Nephron progenitor cell (in vitro differentiated cells): Measurements from ENCODE around the gene DPPA5.
"Not testable (repeated sequence)": the region's sequence is repeated elsewhere in the genome, so short reads cannot be mapped to it uniquely, and the experiment has no call there.

Experiments used
- DNase-seq: peaks from one replicate; pipeline ENCODE4 v3.0.0; 2021
- H3K27ac Mint-ChIP-seq: 2 replicates; pipeline ENCODE4 v1.8.0; 2021; ENCODE audit warnings: mild to moderate bottlenecking, moderate library complexity, mixed read lengths
- H3K27me3 Mint-ChIP-seq: 2 replicates; pipeline ENCODE4 v1.8.0; 2021; ENCODE audit warnings: mild to moderate bottlenecking, low read depth, mixed read lengths; ENCODE audit not compliant: poor library complexity
- H3K36me3 Mint-ChIP-seq: 2 replicates; pipeline ENCODE4 v1.8.0; 2021; ENCODE audit warnings: low read depth, mixed read lengths
- H3K4me1 Mint-ChIP-seq: 2 replicates; pipeline ENCODE4 v1.8.0; 2021; ENCODE audit warnings: mixed read lengths
- H3K4me3 Mint-ChIP-seq: 2 replicates; pipeline ENCODE4 v1.8.0; 2021; ENCODE audit warnings: mild to moderate bottlenecking, moderate library complexity, mixed read lengths
- H3K9me3 Mint-ChIP-seq: 2 replicates; pipeline ENCODE4 v1.8.0; 2021; ENCODE audit warnings: mild to moderate bottlenecking, moderate library complexity, mixed read lengths
- TF ChIP-seq, protein P1 (sequence below): fragments of 200-600 bp; sonication (generic); IDR thresholded peaks from 2 replicates; pipeline ENCODE4 v1.5.0; 2021; ENCODE audit warnings: antibody characterized with exemption

Gene DPPA5

DNA sequence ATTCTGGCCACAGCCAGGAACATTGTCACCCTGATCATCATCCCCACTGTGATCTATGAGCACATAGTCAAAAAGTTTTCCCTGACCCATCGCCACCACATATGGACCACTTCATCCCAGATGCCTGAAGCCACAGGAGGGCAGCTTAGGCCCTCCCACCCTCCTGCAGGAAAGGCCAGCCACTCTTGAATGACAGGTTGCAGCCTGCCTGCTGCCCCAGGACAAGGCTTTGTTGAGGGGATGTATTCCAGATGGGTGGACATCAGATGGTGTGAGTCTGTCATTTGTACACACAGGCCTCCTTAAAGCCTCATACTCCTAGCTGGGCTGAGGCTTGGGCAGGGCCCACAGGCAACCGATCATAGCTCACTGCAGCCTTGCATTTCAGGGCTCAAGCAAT, 30.8 kb downstream of the DPPA5 start:
- TF ChIP-seq, protein P1, sequence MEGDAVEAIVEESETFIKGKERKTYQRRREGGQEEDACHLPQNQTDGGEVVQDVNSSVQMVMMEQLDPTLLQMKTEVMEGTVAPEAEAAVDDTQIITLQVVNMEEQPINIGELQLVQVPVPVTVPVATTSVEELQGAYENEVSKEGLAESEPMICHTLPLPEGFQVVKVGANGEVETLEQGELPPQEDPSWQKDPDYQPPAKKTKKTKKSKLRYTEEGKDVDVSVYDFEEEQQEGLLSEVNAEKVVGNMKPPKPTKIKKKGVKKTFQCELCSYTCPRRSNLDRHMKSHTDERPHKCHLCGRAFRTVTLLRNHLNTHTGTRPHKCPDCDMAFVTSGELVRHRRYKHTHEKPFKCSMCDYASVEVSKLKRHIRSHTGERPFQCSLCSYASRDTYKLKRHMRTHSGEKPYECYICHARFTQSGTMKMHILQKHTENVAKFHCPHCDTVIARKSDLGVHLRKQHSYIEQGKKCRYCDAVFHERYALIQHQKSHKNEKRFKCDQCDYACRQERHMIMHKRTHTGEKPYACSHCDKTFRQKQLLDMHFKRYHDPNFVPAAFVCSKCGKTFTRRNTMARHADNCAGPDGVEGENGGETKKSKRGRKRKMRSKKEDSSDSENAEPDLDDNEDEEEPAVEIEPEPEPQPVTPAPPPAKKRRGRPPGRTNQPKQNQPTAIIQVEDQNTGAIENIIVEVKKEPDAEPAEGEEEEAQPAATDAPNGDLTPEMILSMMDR = no peak
- Mint-ChIP-seq H3K4me1 (peaks cover 6% of the 10 kb centered on the region), H3K27ac (no peak overlapping the region), H3K27me3 (no peaks in the 10 kb centered on the region), H3K9me3 (peaks cover 21% of the 10 kb centered on the region), H3K4me3 (no peak overlapping the region), H3K36me3 (peaks cover 1% of the 10 kb centered on the region)
- DNase-seq = no peak

- peaks cover 6% of the 10 kb centered on the region for H3K27me3 Mint-ChIP-seq
- no peak for DNase-seq
- no peak overlapping the region for H3K27ac Mint-ChIP-seq
- no peak overlapping the region for H3K4me3 Mint-ChIP-seq
- H3K4me1 Mint-ChIP-seq = peaks cover 10% of the 10 kb centered on the region
- peaks cover 81% of the 10 kb centered on the region for H3K9me3 Mint-ChIP-seq
- H3K36me3 Mint-ChIP-seq = peaks cover 39% of the 10 kb centered on the region
- TF ChIP-seq, protein P1 = no peak
Observed at GRCh38 chr6:73314577-73315492, 39.2 kb downstream of the DPPA5 start.

- not testable (repeated sequence) for DNase-seq, H3K27ac Mint-ChIP-seq
- H3K4me1 Mint-ChIP-seq = peaks cover 35% of the 10 kb centered on the region
Observed at GRCh38 chr6:73310503-73310845, 43.6 kb downstream of the DPPA5 start.

GRCh38 chr6:73309785-73310502, 44.1 kb downstream of the DPPA5 start:
- H3K9me3 Mint-ChIP-seq = peaks cover 52% of the 10 kb centered on the region
- H3K36me3 Mint-ChIP-seq = peaks cover 46% of the 10 kb centered on the region
- H3K4me1 Mint-ChIP-seq = peaks cover 35% of the 10 kb centered on the region
- peak overlapping the region; percentile 94 for H3K27ac Mint-ChIP-seq
- H3K4me3 Mint-ChIP-seq = peak overlapping the region; percentile 96
- peak; percentile 63 for DNase-seq
- TF ChIP-seq, protein P1 = peak; percentile 35
- peaks cover 6% of the 10 kb centered on the region for H3K27me3 Mint-ChIP-seq

More at GRCh38 chr6:73310503-73310845, 43.6 kb downstream of the DPPA5 start:
- peak overlapping the region; percentile 96 for H3K4me3 Mint-ChIP-seq
- not testable (repeated sequence) for H3K27me3 Mint-ChIP-seq
- peaks cover 49% of the 10 kb centered on the region for H3K36me3 Mint-ChIP-seq
- H3K9me3 Mint-ChIP-seq = peaks cover 57% of the 10 kb centered on the region

GRCh38 chr6:73309535-73309784, 44.6 kb downstream of the DPPA5 start:
- Mint-ChIP-seq H3K4me1 (peaks cover 35% of the 10 kb centered on the region), H3K4me3 (peak overlapping the region; percentile 96), H3K36me3 (peaks cover 46% of the 10 kb centered on the region), H3K27ac (peak overlapping the region; percentile 94), H3K27me3 (peaks cover 6% of the 10 kb centered on the region), H3K9me3 (peaks cover 52% of the 10 kb centered on the region)
- TF ChIP-seq, protein P1 = no peak
- DNase-seq = no peak

GRCh38 chr6:73308712-73309534, 45.2 kb downstream of the DPPA5 start:
- TF ChIP-seq, protein P1 = no peak
- H3K9me3 Mint-ChIP-seq = peaks cover 49% of the 10 kb centered on the region
- peak overlapping the region; percentile 94 for H3K27ac Mint-ChIP-seq
- peak overlapping the region; percentile 96 for H3K4me3 Mint-ChIP-seq
- peaks cover 35% of the 10 kb centered on the region for H3K4me1 Mint-ChIP-seq
- H3K27me3 Mint-ChIP-seq = peaks cover 6% of the 10 kb centered on the region
- peak; percentile 11 for DNase-seq
- H3K36me3 Mint-ChIP-seq = peaks cover 46% of the 10 kb centered on the region

DNA sequence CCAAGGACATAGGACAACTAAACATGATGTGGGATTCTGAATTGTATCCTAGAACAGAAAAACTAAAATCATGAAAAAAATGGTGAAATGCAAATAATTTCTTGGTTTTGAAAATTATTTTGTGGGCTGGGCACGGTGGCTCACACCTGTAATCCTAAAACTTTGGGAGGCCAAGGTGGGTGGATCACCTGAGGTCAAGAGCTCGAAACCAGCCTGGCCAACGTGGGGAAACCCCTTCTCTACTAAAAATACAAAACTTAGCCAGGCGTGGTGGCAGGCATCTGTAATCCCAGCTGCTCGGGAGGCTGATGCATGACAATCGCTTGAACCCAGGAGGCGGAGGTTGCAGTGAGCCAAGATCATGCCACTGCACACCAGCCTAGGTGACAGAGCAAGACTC, 50.3 kb downstream of the DPPA5 start:
- Mint-ChIP-seq H3K9me3 (peaks cover 10% of the 10 kb centered on the region), H3K36me3 (peaks cover 46% of the 10 kb centered on the region), H3K4me1 (peaks cover 15% of the 10 kb centered on the region)
- H3K4me3 Mint-ChIP-seq, DNase-seq, H3K27me3 Mint-ChIP-seq, H3K27ac Mint-ChIP-seq: not testable (repeated sequence)
